ENCODE results near the gene C17orf67.
A peak's percentile ranks its signal among the peaks of the same experiment; 100 is the strongest.

The C17orf67 gene, protein sequence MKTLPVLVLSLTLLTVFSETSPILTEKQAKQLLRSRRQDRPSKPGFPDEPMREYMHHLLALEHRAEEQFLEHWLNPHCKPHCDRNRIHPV

DNA sequence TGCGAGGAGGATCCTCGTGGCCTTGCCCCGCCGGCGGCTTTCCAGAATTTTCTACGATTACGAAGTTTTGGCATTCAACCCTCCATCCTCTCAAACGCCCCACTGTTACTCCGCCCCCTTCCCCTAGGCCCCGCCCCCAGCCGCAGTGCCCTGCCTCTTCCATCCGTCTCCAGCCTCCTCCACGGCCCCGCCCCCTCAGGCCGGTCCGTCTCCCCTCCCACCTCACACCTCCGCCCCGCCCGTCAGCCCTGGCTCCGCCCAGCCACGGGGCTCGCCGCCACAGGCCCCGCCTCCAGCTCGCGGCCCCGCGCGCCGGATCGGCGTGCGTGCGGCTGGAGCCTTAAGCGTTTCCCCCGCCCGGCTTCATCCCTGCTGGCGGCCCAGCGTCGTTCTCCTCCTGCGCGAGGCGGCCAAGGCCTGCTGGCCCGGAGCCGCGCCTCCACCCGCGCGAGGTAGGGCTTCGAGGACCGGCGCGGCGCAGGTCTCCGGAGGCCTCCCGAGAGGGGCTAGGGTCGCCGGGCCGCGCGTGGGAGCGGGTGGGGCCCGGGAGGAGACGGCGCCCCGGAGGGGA lies at the start of gene C17orf67, which contains the start of gene DGKE:
Gene C17orf67, minus strand, starts transcription at position 112 of the 571 bp plus-strand sequence. CDS start 18,110 bp downstream, outside the sequence.
Gene DGKE, plus strand, starts transcription at position 343 of the 571 bp plus-strand sequence. CDS start 645 bp downstream, outside the sequence.
- DNase-seq = peak; percentile 98

DNA sequence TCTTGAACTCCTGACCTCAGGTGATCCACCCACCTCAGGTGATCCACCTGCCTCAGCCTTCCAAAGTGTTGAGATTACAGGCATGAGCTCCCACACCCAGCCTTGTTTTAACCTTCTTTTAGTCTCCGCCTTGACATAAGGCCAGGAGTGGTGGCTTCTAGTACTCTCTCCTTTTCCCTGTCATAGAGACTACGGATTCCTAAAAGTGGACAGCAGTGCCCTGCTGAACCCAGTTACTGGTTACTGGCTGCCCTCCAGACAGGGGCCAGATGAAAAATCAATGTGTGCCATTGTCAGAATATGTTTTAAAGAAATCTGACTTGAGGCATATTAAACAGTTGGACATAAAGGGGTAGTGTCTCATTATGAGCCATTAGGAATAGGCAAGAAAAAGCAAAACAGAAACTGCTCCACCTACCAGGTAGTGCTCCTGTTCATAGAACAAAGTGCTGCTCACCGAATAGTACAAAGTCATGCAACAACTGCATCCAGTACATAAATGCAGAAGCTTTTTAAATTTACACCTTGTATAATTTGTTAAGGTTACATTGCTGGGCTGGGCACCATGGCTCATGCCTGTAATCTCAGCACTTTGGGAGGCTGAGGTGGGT lies 48.1 kb upstream of the C17orf67 start:
- DNase-seq = no peak

DNA sequence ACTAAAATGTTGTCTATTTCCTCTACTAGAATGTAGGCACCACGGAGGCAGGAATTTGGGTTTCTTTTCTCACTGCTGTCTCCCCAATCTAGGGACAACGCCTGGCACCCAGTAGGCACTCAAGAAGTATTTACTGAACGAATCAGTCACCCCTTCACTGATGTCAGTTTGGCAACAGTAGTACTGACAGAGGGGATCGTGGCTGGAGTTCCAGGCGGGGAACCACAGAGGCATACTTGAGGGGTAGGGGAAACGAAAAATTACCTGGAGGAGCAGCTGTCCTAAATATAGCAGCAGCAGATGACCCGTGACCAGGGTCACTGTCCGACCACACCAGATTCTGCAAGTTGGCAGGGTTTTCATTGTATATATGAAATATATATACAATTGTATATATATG lies 46.9 kb upstream of the C17orf67 start:
- DNase-seq = no peak

DNA sequence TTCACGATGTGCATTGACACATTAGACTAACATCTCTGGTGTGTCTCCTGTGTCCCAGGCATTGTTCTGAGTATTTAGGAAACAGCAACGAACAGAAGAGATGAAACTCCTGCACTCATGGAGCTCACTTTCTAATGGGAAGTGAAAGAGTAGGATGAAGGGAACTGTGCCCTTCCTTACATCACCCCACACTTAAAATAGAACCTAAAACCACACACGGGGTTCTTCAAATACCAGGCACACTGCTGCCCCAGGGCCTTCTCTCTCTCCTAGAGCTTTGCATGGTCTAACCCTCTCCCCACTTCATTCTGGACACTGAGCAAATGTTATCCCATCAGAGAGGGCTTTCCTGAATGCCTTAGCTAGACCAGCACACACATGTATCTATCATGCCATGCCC lies 46.4 kb upstream of the C17orf67 start:
- no peak for DNase-seq

DNA sequence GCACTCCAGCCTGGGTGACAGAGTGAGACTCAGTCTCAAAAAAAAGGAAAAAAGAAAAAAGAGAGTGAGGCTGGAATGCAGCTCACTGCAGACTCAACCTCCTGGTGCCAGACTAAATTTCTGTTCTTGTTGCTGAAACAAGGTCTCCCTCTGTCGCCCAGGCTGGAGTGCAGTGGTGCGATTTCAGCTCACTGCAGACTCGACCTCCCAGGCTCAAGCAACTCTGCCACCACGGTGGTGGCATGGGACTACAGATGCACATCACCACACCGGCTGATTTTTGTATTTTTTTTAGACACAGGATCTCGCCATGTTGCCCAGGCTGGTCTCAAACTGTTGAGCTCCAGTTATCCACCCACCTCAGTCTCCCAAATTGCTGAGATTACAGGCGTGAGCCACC lies 45.6 kb upstream of the C17orf67 start:
- no peak for DNase-seq

DNA sequence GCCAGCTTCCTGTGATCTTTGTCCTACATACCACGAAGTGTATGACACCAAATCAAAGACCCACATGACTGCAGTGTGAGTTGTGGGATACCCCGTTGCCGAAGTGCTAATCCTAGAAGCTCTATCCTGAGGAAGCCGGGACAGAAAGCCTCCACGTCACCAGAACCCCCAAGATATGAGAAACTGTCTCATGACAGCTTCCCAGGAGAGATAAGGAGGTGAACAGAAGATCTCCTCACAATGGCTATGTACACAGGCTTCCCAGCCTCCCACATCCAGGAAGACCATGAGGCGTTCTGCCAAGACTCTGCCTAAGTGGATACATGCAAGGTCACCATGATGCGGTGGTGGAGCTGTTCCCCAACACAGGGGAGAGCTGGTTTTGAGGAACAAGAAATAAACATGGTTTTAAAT lies 43.1 kb upstream of the C17orf67 start:
- DNase-seq = no peak

DNA sequence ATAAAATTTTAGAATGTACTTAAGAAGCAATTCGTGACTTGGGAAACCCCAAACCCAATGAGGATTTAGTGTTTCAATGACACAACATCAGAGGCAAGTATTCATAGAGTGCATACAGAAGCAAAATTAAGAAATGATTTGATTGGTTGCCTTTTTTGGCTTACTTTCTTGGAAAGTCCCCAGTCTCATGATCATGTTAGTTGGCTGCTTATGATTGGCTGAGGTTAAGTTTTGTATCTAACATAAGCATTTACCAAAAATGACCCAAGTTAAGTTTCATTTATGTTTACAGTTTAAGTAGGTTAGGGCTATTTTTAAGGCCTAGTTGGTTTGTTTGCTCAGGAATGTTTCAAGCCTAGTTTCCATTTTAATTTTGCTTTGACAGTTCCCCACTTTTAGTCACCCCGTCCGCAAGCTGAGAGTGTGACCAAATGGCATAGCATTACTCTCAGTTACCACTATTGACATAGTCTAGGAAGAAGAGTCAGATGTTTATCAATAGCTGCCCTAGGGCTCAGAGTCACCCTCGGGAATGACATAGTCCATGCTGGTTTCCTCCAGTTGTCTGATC lies 36.4 kb upstream of the C17orf67 start:
- no peak for DNase-seq

DNA sequence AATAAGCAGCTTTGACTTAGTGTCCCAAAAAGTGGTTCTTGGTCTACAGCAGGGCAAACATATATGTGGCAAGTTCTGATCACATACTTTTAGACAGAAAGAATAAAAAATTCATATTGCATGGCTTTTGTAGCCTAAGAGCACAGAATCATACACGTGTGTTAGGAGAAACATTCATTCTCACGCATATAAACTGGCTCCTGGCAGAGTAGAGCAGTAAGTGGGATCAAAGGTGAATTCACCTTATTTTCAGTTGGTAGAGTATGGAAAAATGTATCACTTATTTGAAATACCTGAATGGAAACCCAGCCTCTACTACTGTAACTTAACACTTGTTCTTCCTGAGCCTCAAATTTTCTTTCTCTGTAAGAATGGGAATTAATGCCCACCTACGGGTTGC lies 35.0 kb upstream of the C17orf67 start:
- DNase-seq = no peak

DNA sequence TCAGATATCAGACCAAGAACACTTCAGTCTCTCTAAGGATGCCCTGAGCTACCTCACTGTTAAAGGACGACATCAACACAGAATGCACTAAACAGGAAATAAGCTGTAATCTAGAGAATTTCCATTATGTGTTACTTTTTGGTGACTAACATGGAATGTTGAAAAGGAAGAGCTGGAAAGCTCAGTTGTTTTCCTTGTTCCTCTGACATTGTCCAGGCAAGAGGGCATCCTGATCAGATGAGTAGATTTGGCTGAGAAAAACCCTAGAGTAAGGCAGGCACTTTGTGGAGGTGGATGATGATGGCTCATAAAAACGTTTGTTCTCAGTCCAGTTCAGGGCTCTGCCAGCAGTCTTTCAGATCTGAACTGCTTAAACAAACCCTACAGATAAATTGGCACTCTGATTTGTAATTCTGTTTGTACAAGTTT lies 34.2 kb upstream of the C17orf67 start:
- no peak for DNase-seq

DNA sequence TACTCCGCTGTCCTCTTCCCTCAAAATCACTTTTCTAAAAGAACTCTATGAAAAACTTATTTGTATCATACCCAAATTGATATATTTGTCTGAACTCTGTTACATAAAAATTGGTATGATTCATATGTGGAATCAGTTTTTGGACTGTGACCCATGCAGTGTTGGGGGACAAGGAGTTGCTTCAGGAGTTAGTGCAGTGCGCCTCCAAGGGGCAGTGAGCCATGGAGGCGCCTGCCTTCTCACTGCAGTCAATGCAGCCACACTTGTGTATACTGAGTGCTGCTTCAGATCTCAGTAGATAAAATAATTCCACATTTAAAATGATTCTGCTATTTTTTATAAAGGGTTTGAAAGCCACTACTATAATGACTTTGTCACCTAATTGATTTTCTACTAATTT lies 32.8 kb upstream of the C17orf67 start:
- no peak for DNase-seq

DNA sequence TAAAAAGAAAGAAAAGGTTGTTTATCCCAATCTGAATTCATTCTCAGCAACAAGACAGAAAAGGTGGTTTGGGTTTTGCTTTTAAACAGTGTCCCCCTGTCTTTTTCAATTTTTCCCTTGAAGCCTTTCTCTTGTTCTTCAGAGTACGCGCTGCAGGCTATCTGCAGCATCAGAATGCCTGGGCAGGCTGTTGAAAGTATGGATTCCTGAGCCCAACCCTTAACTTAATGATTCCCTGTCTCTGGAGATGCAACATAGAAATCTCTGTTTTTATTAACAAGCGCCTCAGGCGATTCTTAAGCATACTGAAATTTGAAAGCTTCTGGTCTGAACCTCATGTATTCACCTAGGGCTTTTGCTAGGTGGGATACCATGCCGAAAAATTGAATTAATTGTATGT lies 32.4 kb upstream of the C17orf67 start:
- DNase-seq = no peak

DNA sequence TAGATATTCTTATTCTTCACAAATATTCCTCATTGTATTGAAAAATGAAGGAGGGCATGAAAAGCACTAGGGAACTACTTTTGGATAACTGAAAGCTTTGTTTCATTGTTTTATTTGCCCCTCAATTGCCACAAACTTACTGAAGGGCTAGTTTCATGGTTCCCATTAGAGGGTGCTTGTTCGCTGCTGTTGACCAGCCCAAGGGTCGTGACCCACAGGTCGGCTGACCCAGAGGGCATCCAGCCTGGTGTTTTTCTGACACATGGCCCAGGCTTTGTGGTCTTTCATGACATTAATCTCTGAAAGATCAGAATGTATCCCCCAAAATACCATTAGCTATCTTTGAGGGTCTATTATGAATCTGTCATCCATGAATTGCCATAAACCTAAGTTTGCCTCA lies 30.3 kb upstream of the C17orf67 start:
- no peak for DNase-seq

DNA sequence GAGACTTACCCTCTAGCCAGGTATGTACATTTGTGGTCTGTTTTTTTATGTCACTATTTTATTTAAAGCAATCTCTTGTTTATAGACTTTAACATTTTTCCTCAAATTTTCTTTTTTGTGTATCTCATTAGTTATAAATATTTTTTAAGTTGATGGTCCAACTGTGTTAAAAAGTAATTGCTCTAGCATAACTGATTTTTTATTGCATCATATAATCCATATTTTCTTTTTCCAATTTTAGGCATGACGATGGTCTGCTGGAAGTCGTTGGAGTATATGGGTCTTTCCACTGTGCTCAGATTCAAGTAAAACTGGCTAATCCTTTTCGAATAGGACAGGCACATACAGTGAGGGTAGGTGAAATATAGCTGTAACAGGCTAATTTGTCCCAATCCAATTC lies 28.2 kb upstream of the C17orf67 start:
- no peak for DNase-seq

DNA sequence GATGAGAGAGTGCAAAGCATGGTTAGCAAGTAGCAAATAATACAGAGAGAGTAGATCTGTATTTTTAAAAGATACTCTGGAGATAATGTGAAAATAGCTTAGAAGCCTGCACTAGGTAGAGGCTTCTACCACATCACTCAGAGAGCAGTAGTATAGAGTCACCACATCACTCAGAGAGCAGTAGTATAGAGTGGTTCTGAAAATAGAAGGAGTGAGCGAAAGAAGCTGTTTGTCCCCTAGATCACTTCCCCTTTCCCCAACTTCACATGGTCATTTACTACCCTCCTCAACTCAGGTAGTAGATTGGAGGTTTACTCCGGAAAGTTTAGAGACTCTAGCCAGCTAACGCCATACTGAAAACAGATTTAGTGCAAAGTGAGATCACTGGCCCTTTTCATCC lies 17.3 kb upstream of the C17orf67 start:
- no peak for DNase-seq

DNA sequence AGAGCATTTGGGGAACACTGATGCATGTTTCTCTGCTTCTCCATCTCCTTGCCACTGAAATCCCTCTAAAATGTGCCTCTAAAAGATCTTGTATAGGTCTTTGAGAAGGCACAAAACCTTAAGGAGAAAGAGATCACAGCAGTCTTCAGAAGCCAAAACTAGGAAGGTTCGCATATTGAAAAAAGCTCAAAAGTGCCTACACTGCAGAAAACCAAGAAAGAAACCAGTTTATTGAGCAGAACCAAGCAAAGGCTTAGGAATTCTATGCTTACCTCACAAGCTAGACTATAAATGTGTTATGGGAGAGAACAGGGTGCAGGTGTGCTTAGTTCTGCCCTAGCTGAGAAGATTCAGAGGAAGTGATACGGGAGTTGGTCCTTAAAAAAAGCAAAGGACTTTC lies 16.9 kb upstream of the C17orf67 start:
- no peak for DNase-seq

DNA sequence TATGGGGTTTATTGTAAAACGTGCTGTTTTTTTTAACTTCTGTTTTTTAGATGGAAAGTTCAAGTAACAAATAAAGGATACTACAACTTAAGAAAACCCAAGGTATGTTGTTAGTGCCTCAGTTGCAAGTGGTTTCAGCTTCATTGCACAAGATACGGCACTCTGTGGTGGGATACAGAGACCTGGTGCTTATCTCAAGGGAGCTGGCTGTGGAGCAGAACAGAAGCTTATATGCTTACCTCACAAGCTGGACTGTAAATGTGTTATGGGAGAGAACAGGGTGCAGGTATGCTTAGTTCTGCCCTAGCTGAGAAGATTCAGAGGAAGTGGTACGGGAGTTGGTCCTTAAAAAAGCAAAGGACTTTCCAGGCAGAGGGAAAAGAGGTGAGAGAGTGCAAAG lies 15.4 kb upstream of the C17orf67 start:
- no peak for DNase-seq

DNA sequence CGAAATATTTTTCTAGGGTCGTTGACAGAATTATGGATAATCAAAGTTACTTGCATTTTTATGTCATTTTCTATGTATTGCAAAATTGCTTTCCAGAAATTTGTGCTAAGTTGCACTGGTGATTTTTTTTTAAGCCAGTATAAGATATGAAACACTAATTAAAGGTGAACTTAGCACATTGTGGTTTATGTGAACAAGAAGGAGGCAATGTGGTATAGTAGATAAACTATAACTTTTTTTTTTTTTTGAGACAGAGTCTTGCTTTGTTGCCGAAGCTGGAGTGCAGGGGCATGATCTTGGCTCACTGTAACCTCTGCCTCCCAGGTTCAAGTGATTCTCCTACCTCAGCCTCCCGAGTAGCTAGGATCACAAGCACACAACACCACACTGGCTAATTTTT lies 13.4 kb upstream of the C17orf67 start:
- no peak for DNase-seq

DNA sequence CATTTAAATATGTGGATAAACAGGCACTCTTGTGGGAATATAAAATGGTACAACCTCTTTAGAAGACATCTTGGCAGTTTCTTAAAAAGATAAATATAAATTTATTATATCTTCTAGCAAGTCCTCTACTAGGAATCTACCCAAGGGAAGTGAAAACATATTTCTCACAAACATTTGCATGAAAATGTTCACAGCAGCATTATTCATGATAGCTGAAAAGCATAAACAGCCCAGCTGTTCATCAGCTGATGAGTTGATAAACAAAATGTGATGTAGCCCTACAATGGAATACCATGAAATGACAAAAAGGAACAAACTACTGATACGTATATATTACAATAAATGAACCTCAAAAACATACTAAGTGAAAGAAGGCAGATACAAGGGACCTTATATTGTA lies 12.2 kb upstream of the C17orf67 start:
- no peak for DNase-seq

DNA sequence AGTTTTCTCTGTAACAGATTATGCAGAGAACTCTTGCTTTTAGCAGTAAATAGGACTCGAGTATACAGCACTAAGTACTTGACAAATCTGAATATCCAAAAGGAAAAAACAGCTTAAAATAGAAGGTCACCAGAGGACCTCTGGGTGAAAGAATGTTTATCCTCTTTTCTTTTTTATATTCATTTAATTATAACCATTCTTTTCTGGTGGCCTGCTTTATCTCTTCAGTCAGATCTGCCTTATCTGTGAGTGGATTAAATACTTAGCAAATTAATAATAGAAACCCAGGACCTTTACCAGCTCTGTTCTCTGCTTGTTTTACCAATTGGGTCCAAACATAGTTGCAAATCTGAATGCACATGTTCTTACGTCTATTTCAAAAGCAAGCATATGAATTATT lies 8.9 kb upstream of the C17orf67 start:
- DNase-seq = no peak

DNA sequence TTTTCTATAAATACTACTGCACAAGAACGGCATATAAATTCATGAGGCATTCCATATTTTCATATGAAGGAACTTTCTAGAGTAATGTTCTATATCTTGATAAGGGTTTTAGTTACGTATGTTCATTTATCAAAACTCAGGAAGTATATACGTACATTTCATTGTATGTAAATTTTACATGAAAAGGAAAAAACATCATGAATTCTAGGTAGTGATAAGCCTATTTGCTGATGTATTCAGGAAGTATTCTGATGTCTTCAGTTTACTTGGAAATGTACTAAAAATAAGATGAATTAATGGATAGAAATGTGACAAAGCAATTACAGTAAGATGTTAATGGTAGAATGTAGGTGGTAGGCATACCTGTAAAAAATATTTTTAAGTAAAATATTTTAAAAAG lies 5.0 kb upstream of the C17orf67 start:
- DNase-seq = no peak

DNA sequence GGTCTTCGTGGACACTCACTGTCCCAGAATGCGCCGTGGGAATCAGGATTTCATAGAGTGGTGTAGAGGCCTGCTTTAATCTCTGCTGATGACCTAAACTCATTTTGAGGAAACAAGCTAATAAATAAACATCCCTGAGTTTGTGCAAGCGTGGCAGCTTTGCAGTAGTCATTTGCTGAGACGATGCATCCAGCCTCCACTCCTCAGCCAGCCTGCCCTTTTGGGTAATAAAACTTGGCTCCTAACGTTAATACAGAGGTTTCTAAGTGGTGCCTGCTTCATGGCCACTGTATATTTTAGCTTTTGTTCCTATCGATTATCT lies 1.5 kb upstream of the C17orf67 start:
- no peak for DNase-seq

DNA sequence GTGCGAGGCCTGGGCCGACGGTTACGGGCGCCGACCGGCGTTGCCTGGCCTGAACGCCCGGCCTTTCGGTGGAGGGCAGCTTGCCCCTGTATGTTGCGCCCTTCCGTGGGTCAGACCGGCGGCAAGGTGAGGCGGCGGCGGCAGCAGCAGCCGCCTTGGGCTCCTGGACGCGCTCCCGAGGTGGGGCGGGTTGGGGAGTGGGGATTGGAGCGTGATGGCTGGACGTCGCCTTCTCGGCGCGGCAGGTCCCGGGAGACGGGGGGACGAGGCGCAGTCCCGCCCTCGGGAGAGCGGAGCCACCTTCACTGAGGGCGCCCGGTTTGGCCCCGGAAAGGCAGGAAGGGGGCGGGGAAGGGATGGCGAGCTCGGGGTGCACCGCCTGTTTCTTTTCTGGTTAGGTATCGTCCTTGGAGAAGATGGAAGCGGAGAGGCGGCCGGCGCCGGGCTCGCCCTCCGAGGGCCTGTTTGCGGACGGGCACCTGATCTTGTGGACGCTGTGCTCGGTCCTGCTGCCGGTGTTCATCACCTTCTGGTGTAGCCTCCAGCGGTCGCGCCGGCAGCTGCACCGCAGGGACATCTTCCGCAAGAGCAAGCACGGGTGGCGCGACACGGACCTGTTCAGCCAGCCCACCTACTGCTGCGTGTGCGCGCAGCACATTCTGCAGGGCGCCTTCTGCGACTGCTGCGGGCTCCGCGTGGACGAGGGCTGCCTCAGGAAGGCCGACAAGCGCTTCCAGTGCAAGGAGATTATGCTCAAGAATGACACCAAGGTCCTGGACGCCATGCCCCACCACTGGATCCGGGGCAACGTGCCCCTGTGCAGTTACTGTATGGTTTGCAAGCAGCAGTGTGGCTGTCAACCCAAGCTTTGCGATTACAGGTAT lies 902 bp upstream of the C17orf67 start:
- peak; percentile 58 for DNase-seq

DNA sequence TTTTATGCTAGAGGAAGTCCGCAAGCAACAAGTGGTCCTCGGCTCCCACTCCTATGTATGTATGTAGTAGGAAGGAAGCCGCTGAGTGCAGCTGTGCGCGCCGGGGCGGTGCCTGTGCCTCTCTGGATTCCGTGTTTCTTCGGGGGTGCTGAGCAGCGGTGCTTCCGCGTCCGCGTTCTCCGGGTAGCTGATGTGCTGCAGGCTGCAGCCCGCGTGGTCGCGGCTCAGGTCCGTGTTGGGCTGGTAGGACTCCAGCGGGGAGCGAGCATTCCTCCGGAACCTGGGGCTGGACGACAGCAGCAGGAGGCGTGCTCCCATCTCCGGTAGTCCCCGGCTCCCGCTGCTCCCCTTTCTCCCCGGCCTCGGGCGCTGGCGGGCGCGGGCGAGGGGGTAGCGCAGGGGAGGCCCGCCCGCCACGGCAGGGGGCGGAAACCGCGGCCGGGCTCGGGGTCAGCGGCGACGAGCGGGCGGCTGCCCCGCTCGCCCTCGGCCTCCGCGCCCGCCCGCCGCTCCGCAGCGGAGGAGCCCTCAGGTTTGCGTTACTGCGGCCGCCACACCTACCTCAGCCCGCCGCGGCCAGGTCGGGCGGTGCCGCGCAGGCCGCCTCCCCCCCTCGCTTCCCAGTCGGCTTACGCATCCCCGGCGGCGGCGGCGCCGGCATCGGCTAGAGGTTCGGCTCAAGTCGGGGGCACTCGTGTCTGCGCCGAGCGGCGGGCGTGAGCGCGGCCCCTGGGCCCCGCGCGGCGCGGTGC lies 487 bp downstream of the C17orf67 start:
- peak; percentile 46 for DNase-seq
